ENCODE measurements around the gene ASCC1. TPM values are rescaled to one million over a fixed set of nuclear protein-coding genes. Genes with fewer than 3 reads are reported as not detected.

Gene ASCC1
- total RNA-seq, 1 experiment from 2014 or later, result 51.3 TPM

DNA sequence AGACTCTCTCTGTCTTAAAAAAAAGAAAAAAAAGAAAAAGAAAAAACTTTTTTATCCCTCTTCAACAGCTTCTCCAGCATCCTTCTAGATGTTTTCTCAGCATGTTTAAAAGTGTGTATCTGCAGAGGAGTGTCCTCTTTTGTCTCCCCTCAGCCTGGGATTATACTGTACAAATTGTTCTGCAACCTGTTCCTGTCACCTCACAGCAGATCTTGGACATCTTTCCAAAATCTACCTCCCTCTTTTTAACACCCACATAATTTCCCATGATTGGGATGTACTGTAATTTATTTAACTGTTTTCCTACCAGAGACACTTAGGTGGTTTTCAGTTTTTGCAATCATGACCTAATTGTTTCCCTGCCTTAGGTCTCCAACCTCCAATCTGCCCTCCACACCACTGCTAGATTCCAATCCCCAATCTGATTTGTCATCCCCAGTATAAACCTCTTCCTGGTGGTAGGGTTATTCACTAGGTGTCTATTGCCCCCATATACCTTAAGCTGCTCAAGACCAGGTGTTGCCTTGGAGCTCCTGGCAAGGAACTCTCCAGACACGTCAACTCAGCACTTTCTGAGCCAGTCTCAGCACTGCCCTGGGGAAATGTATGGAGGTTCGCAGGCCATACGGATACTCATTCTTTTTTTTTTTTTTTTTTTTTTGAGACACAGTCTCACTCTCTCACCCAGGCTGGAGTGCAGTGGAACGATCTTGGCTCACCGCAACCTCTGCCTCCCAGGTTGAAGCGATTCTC lies 40.1 kb upstream of the ASCC1 start:
- no peaks in the 10 kb centered on the region for H3K27me3 Mint-ChIP-seq (ENCODE audit: unreplicated experiment)
- peaks cover 32% of the 10 kb centered on the region for H3K36me3 Mint-ChIP-seq (ENCODE audit: insufficient read depth, unreplicated experiment)
- intact Hi-C loops (cut with micrococcal nuclease; ENCODE audit: unreplicated experiment), result no loop called here
- H3K9me3 Mint-ChIP-seq (ENCODE audit: low read depth, unreplicated experiment), result no peaks in the 10 kb centered on the region
- no TSS peak for BruUV-seq (replicated peaks)
- TF ChIP-seq, protein P1, sequence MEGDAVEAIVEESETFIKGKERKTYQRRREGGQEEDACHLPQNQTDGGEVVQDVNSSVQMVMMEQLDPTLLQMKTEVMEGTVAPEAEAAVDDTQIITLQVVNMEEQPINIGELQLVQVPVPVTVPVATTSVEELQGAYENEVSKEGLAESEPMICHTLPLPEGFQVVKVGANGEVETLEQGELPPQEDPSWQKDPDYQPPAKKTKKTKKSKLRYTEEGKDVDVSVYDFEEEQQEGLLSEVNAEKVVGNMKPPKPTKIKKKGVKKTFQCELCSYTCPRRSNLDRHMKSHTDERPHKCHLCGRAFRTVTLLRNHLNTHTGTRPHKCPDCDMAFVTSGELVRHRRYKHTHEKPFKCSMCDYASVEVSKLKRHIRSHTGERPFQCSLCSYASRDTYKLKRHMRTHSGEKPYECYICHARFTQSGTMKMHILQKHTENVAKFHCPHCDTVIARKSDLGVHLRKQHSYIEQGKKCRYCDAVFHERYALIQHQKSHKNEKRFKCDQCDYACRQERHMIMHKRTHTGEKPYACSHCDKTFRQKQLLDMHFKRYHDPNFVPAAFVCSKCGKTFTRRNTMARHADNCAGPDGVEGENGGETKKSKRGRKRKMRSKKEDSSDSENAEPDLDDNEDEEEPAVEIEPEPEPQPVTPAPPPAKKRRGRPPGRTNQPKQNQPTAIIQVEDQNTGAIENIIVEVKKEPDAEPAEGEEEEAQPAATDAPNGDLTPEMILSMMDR (IDR thresholded peaks at IDR 0.05; ENCODE audit: unreplicated experiment), result no peak
- H3K4me3 Mint-ChIP-seq (ENCODE audit: low read depth, unreplicated experiment), result no peak overlapping the region
- peaks cover 76% of the 10 kb centered on the region for H3K4me1 Mint-ChIP-seq (ENCODE audit: low read depth, unreplicated experiment)
- no peak for DNase-seq
- peak overlapping the region; percentile 80 for H3K27ac Mint-ChIP-seq (ENCODE audit: unreplicated experiment)
- CTCF ChIA-PET, result interaction anchor here (0.6 to 1.9 kb wide), 8 partner anchors 8 to 1171 kb away, joined by 3 to 10 read pairs (median 4); partner anchors contain the start of gene DDIT4

DNA sequence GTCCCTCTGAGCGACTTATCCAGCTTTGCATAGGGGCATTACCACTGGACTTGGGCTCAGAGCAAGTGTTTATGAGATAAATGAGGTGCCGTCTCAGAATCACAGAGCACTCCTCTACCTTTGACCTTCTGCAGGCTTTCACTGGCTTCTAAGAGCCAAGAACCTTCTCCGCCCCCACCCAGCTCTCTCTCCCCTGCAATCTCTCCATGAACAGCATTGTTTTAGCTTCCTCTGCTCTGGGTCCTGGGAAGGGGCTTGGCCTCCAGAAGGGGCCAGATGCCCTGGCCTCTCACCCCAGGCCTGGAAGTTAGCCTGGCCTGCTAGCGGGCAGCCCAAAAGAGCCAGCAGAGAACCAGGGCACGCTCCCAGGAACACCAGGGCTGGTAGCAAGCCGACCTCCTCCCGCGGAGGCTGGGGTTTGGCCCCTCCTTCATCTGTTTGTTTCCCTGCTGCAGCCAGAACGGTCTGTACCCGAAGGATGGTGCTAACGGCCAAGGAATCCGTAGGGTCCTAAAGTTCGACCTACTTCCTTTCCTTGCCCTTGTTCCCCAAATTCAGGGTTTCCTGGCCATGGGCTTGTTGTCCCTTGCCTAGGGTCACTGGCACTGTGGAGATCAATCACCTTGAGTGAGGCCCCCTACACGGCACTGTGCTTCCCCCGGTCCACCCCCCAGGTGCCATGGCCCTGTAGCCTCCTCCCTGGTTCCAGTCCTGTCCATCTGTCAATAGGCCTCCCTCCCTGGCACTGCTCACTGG lies 38.9 kb upstream of the ASCC1 start:
- Mint-ChIP-seq H3K27ac (ENCODE audit: unreplicated experiment) (peak overlapping the region; percentile 80), H3K27me3 (ENCODE audit: unreplicated experiment) (no peaks in the 10 kb centered on the region), H3K4me3 (ENCODE audit: low read depth, unreplicated experiment) (peak overlapping the region; percentile 61), H3K36me3 (ENCODE audit: insufficient read depth, unreplicated experiment) (peaks cover 26% of the 10 kb centered on the region), H3K9me3 (ENCODE audit: low read depth, unreplicated experiment) (no peaks in the 10 kb centered on the region), H3K4me1 (ENCODE audit: low read depth, unreplicated experiment) (peaks cover 73% of the 10 kb centered on the region)
- intact Hi-C loops (cut with micrococcal nuclease; ENCODE audit: unreplicated experiment), result no loop called here
- peak; percentile 83 for DNase-seq
- TSS peak; percentile 22 for BruUV-seq (replicated peaks)
- CTCF ChIA-PET, result interaction anchor here (0.6 to 1.9 kb wide), 7 partner anchors 9 to 1170 kb away, joined by 3 to 10 read pairs (median 5); partner anchors contain the start of gene DDIT4
- TF ChIP-seq, protein P1 (IDR thresholded peaks at IDR 0.05; ENCODE audit: unreplicated experiment), result no peak

DNA sequence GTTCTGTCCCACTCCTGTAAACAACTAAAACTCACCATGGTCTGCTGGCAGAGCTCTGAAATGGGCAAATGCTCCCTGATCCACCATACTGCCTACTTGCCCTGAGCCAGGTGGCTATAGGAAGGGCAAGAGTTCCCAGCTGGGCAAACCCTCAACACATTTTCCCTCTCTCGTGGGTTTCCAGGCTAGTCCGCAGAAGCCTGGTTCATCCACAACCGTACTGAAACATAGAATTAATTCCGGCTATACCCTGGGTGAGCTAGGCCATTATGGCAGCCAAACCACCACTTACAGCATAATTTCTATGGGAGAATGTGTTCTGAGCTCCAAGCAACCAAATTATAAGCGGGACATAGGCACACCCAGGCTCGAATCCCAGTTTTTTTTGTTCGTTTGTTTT lies 37.5 kb upstream of the ASCC1 start:
- H3K4me3 Mint-ChIP-seq (ENCODE audit: low read depth, unreplicated experiment), result no peak overlapping the region
- H3K9me3 Mint-ChIP-seq (ENCODE audit: low read depth, unreplicated experiment), result no peaks in the 10 kb centered on the region
- TF ChIP-seq, protein P1 (IDR thresholded peaks at IDR 0.05; ENCODE audit: unreplicated experiment), result no peak
- CTCF ChIA-PET, result interaction anchor here (1.3 kb wide), 1 partner anchor 21 kb away, joined by 3 read pairs; no protein-coding TSS in a partner anchor
- H3K27ac Mint-ChIP-seq (ENCODE audit: unreplicated experiment), result peak overlapping the region; percentile 47
- H3K36me3 Mint-ChIP-seq (ENCODE audit: insufficient read depth, unreplicated experiment), result peaks cover 26% of the 10 kb centered on the region
- no peaks in the 10 kb centered on the region for H3K27me3 Mint-ChIP-seq (ENCODE audit: unreplicated experiment)
- BruUV-seq (replicated peaks), result no TSS peak
- intact Hi-C loops (cut with micrococcal nuclease; ENCODE audit: unreplicated experiment), result no loop called here
- no peak for DNase-seq
- H3K4me1 Mint-ChIP-seq (ENCODE audit: low read depth, unreplicated experiment), result peaks cover 64% of the 10 kb centered on the region

DNA sequence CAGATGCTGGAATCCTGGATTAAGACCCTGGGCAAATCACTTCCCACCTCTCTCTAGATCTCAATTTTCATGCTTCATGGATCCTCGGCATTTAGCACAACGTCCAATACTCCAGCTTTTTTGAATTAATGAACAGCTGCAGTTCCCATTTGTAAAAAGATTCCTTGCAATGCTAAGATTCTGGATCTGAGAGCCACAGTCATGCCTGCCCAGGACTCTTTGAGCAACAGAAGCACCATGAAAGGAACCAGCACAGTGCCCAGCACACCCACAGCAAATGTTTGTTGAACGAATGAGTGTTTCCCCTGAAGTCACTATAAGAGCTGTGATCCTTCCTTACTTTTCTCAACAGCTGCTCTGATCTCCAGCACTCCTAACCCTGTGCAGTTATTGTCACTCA lies 36.9 kb upstream of the ASCC1 start:
- H3K27me3 Mint-ChIP-seq (ENCODE audit: unreplicated experiment), result no peaks in the 10 kb centered on the region
- H3K27ac Mint-ChIP-seq (ENCODE audit: unreplicated experiment), result peak overlapping the region; percentile 47
- DNase-seq, result no peak
- peaks cover 65% of the 10 kb centered on the region for H3K4me1 Mint-ChIP-seq (ENCODE audit: low read depth, unreplicated experiment)
- CTCF ChIA-PET, result interaction anchor here (1.3 kb wide), 1 partner anchor 11 kb away, joined by 3 read pairs; no protein-coding TSS in a partner anchor
- peaks cover 32% of the 10 kb centered on the region for H3K36me3 Mint-ChIP-seq (ENCODE audit: insufficient read depth, unreplicated experiment)
- intact Hi-C loops (cut with micrococcal nuclease; ENCODE audit: unreplicated experiment), result no loop called here
- H3K9me3 Mint-ChIP-seq (ENCODE audit: low read depth, unreplicated experiment), result no peaks in the 10 kb centered on the region
- TF ChIP-seq, protein P1 (IDR thresholded peaks at IDR 0.05; ENCODE audit: unreplicated experiment), result no peak
- no TSS peak for BruUV-seq (replicated peaks)
- H3K4me3 Mint-ChIP-seq (ENCODE audit: low read depth, unreplicated experiment), result no peak overlapping the region
